Stimulated activated CD4-positive, alpha-beta T cell treated with anti-CD3 and anti-CD28 coated beads, Interleukin-12 subunit alpha, Interleukin-12 subunit beta, amount 100 ng/mL, for 48 hours (primary cell): Measurements from ENCODE around the gene TMEM18.
A peak's percentile ranks its signal among the peaks of the same experiment; 100 is the strongest.

Source experiments
- DNase-seq, 3 donors: peaks; one replicate each; pipeline ENCODE4 v3.0.0-alpha.2; 2020; ENCODE audit warnings: low read depth in 2 of 3, low spot score in 1 of 3

TMEM18 gene

DNA sequence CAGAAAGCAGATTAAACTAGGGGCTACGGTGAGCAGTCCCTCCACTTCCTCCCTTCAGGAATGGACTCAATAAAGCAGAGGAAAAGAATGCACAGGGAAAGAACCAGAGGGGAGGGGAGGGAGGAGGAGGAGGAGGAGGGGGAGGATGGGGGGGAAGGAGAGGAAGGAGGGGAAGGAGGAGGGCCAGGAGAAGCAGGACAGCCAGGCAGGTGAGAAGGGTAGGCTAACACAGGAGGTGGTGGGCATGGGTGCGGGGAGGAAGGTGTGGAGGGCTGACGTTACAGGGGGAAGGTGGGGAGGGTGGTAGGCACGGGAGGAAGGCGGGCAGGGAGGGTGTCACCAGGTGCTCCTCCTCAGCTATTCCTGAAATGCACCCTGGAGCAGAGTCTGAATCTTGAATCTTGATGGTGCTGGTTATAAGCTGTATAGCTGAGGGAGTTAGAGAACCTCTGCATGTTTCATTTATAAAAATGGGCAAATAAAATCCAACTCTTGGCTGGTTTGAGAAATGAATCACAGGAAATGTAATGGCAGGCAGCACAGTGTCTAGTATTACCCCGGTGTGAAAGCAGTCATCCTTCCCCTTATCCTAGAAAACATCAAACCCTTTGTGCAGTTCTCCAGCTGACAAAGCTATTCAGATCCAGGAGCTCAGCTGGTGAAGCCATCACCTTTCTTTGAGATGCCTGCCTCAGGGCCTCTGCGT lies 3.4 kb downstream of the TMEM18 start:
- no peak for DNase-seq

- DNase-seq: no peak
Observed at GRCh38 chr2:673016-673415, 4.2 kb downstream of the TMEM18 start.

DNA sequence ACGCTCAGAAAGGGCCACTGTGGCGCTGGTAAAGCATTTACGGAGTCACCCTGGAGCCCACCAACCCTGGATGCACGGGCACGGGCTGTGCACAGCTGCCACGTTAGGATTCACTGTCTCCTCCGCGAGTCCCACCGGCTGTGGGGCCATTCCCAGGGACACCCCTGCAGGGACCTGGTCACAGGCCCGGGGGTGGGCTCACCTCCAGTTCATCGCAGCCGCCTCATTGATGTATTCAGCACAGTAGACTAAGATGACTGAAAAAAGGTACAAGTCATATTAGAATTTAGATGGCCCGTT lies 4.7 kb downstream of the TMEM18 start:
- no peak for DNase-seq

DNA sequence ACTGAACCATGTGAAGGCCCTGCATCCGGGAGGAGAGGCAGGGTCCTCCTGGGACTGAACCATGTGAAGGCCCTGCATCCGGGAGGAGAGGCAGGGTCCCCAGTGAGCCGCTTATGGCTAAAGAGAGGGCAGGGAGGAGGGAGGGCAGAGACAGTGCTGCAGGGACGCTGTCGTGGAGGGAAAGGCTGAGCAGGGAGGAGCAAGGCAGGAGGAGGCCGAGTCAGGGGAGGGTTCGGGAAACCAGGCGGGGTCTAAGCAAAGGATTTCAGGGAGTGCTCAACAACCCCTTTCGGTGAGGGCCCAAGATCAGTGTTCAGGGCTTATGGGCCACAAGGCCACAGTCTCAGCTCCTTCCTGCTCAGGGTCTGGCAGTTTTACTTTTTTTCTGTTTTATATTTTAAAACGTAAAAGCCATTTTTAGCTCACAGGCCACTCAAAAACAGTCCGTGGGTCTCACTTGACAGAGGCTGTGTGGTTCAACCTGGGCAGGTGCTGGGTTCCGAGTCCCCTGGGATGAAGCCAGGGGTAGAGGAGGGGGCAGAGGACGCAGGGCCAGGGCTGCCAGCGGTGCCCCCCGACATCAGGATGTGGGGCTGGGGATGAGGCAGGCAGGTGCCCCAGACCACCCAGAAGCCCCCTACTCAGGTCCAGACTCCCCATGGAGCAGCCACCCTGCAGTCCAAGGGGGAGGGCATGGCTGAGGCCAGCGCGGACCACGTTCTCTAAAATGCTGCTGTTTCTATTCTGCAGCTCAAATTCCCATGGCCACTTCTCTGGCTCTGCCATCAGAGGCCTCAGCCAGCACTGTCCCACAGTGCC lies 5.2 kb downstream of the TMEM18 start:
- DNase-seq: no peak

DNA sequence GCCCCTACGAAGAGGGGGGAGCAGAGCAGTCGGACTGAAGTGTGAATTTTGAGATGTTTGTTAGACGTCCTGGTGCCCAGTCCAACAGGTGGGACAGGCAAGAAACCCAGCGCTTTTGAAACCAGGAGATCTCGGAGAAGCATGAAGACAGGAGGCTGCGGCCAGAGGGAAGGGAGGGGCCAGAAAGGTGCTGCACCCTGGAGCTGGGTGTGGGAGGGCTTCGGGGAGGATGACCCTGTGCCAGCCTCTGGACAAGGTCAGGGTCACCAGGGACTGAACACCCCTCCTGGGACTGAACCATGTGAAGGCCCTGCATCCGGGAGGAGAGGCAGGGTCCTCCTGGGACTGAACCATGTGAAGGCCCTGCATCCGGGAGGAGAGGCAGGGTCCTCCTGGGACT lies 6.1 kb downstream of the TMEM18 start:
- no peak for DNase-seq

- DNase-seq: no peak
Observed at GRCh38 chr2:670637-671036, 6.6 kb downstream of the TMEM18 start.

DNA sequence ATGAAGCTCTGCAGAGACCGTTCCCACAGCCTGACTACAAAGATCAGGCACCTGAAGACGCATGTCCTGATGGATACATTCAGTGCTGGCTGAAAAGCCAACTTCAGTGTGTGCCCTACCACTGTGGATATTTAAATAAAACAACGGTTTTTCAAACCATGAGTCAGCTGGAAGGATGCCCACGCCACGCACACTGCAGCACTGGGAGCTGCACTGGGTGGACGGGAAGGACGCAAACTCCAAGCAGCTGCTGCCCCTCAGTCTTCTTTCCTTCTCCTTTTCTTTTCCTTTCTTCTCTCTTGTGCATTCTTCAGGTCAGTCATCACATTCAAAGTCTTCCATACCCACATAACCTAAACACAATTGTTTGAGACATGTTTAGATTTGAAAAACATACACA lies 7.9 kb downstream of the TMEM18 start:
- no peak for DNase-seq

DNA sequence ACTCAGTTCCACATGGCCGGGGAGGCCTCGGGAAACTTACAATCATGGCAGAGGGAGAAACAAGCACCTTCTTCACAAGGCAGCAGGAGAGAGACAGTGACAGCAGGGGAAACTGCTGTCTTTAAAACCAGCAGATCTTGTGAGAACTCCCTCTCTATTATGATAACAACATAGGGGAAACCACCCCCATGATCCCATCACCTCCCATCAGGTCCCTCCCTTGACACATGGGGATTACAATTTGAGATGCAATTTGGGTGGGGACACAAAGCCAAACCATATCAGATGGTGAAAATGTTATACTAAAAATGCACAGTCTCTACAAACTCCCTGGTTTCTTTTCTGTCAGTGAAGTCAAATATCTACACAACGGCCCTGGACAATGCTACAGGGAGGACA lies 9.2 kb downstream of the TMEM18 start:
- no peak for DNase-seq

GRCh38 chr2:667332-667999 lies 9.7 kb downstream of the TMEM18 start:
- peak in 1 of 3 donors; percentile 20 for DNase-seq

DNA sequence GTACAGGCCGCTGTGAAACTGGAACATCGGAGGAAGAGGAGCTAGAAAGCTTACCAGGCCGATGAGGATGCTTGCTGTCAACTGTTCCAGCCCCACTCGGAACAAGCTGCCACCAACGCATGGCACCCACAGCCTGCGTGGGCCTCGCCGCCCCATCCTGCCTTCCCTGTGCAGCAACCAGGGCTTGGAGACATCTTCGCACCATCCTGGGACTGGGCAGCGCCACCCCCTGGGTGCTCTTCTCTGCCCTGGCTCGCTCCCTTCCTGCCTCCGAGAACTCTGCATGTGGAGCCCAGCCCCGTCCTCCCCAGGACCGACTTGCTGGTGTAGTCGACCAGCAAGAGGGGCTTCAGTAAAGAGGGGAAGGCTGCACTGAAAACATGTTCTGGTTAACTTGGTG lies 10.8 kb downstream of the TMEM18 start:
- DNase-seq: no peak

GRCh38 chr2:665340-666073 lies 11.7 kb downstream of the TMEM18 start:
- no peak for DNase-seq

- no peak for DNase-seq
Observed at GRCh38 chr2:664063-664462, 13.1 kb downstream of the TMEM18 start.

- no peak for DNase-seq
Observed at GRCh38 chr2:663221-663620, 14.0 kb downstream of the TMEM18 start.

DNA sequence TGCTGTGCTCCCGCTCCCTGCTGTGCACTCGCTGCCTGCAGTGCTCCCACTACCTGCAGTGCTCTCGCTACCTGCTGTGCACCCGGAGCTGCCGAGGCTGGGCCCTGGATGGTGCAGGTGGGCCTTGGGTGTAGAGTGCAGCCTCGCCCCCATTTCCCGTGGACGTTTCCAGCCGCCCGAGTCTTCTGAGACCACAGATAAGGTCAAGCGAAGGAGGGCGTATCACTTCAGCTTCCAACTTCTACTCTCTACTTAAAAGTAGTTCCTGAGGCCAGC lies 15.9 kb downstream of the TMEM18 start:
- DNase-seq: no peak

DNA sequence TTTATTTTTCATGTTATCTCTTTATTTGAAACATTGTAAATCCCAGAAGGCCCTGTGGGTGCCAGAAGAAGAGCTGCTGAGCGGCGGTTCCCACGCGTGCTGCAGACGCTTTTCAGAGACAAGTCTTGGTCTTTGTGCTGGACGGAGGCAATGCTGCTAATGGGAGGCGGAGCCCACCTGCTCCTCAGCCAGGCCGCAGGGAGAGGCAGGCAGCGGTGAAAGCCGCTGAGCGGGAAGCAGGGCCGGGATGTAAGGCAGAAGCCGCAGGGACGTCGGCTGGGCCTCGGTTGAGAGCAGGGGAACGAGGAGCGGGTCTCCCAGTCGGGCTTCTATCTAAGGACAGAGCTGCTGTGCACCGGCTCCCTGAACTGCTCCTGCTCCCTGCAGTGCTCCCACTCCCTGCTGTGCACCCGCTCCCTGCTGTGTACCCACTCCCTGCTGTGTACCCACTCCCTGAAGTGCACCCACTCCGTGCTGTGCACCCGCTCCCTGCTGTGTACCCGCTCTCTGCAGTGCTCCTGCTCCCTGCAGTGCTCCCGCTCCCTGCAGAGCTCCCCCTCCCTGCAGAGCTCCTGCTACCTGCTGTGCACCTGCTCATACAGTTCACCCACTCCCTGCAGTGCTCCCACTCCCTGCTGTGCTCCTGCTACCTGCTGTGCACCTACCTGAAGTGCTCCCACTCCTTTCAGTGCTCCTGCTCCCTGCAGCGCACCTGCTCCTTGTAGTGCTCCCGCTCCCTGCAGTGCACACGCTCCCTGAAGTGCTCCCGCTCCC lies 16.4 kb downstream of the TMEM18 start:
- DNase-seq: no peak

DNA sequence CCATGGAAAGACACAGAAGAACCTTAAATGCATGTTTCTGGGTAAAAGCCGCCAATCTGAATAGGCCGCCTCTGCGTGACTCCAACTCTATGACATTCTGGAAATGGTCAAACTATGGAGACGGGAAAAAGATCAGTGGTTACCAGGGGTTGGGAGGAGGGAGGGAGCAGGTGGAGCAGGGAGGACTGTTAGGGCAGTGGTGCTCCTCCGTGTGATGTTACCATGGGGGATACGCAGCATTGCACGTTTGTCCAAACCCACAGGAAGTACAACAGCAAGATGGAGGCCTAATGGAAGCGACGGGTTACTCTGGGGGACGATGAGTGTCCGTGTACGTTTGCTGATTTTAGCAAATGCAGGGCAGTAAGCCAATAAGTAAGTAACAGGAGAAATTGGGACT lies 17.2 kb downstream of the TMEM18 start:
- DNase-seq: no peak

DNA sequence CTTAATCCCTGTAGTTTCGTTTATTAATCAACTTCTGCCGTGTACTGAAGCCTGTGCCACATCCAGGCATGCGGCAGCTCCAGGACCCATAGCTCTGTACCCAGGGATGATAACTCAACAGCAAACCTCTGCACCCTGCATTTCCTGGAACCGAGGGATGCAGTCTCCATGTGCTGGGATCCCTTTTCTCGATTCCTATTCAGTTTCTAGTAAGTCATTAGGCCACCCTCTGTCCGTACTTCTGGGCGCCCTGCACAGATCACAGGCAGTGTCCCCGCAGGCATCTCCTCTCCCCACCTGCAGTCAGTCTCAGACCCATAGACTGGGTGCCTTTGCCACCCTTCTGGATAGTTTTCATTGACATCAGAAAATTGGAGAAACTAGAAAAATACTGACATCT lies 18.8 kb downstream of the TMEM18 start:
- DNase-seq: no peak

- no peak for DNase-seq
Observed at GRCh38 chr2:657766-658165, 19.4 kb downstream of the TMEM18 start.

DNA sequence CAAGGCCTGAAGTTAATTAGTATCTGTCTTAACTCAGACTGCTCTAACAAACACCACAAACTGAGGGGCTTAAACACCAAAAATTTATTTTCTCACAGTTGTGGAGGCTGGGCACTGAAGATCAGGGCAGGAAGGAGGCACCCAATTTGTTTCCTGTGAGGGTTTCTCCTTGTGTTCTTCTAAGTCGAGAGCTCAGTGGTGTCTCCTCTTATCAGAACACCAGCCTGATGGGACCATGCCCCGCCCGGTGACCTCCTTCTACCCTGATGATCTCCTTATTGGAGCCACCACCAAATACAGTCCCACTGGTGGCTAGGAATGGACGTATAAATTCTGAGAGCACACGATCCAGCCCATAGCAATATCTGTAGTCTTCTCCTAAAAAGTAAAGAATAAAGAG lies 20.5 kb downstream of the TMEM18 start:
- DNase-seq: no peak

DNA sequence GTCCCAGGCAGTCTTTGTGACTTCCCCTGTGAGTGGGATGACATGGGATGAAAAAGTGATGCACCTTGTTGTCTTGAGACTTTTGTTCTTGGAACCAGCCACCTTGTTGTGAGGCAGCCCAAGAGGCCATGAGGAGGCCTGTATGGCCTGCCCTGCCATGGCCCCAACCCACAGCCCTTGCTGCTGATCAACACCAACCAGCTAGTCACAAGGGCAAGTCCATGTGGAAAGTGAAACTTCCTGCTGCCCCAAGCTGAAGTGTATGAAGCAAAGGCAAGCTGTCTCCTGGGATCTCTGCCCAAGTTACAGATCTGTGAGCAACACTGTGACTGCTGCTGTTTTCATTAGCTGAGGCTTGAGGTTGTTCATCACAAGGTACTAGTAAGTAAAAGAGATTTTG lies 21.6 kb downstream of the TMEM18 start:
- DNase-seq: no peak

DNA sequence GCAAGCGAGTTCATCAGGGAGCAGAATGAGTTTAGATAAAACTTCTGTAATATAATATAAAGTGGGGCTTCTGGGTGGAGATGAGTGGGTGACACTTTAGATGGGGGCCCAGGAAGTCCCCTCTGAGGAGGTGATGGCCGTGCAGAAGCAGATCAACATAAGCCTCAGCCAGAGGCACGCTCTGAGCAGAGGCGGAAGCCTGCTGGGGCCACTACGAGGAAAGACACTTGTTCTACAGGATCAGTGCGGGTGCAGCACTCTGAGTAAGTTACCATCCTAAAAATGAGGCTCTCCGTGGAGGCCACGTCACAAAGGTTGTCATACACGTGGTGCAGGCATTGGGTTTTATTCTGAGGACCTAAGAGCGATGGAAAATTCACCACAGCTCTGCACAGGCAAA lies 22.3 kb downstream of the TMEM18 start:
- no peak for DNase-seq
